Dermis blood vessel endothelial cell (primary cell): ENCODE measurements around the gene CPNE5. TPM values are rescaled to one million over a fixed set of nuclear protein-coding genes. Genes with fewer than 3 reads are reported as not detected.

Source experiments
- DNase-seq: peaks from one replicate; pipeline ENCODE4 v3.0.0; 2010
- total RNA-seq: library from RNA; depleted of rRNA; stranded (reverse); fragments of >200 nt; gene quantifications from 2 replicates; pipeline ENCODE4 v1.2.3, GENCODE V29; 2014

CPNE5 gene
- total RNA-seq, 1 donor from 2014 or later = 14.0 TPM

DNA sequence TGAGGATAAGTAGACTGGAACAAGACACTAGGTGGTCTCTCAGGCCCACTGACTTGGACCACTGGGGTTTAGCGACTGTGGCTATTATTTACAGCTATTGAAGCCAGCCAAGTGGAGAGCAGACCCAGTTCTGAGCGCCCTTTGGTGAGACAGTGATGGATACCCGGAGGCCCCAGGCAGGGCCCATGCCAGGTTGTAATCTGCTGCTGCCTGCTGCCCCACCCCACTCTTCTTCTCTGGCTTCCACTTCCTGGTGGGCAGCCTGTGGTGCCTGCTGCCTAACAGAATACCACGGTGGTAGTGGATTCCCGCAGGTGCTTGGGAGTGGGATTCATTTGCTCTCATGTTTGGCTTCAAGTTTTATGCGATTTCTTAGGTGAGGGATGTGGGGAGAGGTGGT is 141.0 kb downstream of the CPNE5 start:
- no peak for DNase-seq

DNA sequence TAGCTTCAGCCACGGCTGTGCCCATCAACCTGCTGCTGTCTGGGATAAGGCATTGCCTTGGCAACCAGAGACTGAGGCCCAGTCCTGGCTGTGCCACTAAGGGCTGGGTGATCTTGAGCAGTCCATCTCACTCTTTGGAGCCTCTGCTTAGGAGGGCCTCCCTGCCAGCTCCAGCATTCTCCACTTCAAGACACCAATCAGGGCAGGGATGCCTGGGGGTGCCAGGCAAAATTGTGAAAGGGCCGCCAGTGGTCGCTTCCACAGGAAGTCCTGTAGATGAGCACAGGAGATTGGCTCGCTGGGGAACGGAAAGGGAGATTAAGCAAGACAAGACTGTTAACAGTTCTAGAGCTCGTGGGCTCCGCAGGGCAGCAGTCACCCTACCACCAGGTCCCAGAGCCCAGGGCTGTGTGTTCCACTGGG is 141.8 kb downstream of the CPNE5 start, which contains the start of gene RAB44:
Gene RAB44 (plus strand): TSS at position 346 of the 423 bp plus-strand sequence. CDS start 6,410 bp downstream, outside the sequence.
- no peak for DNase-seq

DNA sequence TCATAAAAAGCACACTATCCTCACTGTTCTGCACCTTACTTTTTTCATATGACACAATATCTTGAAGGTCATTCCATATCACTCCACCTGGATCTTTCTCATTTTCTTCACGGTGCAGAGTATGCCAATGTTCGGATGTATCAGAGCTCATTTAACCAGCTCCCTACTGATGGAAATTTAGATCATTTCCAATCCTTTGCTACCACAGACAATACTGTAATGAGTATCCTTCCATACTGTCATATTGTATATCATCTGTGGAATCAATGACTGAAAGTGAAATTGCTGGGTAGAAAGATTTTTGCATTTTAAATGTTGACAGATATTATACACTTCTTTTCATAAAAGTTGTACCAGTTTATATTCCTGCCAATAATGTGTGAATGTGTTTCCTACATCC is 143.8 kb downstream of the CPNE5 start:
- DNase-seq = no peak

DNA sequence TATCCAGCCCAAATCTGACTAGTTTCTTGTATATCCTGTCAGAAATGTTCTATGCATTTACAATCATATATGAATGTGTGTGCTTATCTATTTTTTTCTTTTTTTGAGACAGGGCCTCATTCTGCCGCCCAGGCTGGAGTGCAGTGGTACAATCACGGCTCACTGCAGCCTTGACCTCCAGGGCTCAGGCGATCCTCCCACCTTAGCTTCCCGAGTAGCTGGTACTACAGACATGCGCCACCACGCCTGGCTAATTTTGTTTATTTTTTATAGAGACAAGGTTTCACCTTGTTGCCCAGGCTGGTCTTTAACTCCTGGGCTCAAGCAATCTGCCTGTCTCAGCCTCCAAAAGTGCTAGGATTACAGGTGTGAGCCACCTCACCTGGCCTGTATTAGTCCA is 144.6 kb downstream of the CPNE5 start:
- DNase-seq = no peak

DNA sequence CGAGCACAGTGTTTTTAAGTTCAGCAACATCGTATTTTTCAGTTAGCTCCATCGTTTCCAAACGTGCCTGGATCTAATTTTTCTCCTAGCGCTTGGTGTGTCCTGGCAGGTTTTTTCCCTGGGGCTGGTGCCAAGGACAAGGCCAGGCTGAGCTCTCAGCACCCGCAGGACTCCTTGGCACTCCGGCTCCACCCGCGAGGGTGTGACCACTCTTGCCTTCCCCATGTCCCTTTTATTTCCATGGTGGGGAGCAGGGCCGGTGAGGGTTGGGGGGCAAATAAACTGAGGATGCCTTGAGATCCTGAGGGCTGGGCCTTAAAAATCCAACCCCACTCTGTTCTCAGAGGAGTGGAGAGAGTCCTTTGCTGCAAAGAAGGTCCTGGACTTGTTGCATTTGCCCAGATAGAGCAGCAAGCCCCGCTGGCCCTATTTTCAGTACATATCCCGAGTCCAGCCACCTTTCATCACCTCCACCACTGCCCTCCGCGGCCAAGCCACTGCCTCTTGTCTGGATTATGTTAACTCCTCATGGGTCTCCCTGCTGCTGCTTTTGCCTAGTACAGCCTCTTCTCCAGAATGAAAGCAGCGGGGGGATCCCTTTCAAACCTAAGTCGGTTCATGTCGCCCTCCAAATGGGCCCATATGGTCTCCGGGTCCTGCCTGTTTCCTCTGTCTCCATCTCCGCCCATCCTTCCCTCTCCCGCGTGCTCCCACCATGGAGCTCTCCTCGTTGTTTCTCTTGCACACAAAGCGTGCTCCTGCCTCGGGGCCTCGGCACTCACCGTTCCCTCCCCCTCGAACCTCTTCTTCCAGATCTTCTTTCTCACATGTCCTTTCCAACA is 146.2 kb downstream of the CPNE5 start:
- DNase-seq = no peak

DNA sequence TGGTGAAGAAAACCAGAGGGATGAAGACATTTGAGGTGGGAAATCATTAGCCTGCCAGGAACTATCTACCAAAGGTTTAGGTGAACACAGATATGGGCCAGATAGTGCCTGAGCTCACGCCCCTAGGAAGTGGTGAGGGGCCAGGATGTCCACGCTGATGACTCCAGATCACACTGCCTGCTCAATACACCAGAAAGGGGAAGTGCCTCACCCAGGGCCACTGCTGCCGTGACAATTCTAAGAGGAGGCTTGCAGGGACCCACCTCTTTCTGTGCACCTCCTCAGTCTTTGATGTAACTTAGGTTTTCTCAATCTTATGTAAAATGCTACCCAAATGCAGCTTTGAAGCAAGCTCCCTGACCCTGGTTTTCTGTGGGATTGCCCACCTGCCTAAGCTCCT is 147.0 kb downstream of the CPNE5 start:
- DNase-seq = no peak

DNA sequence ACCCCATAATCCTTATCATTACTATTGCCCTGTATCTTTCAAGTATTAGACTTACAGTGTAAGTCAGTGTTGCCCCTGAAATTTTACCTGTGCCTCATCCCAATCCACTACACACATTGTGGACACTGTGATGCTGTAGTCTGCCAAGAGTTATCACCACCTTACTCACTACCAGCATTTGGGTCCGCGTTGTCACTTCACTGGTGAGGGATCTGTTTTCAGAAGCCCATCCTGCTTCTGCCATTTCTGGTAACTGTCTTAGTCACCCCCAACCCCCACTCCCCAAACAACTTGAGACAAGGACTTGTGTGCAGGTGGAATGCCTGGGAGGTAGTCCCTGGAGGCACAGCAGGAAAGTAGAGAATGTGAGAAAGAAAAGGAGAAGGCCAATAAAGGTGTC is 147.6 kb downstream of the CPNE5 start:
- DNase-seq = no peak

DNA sequence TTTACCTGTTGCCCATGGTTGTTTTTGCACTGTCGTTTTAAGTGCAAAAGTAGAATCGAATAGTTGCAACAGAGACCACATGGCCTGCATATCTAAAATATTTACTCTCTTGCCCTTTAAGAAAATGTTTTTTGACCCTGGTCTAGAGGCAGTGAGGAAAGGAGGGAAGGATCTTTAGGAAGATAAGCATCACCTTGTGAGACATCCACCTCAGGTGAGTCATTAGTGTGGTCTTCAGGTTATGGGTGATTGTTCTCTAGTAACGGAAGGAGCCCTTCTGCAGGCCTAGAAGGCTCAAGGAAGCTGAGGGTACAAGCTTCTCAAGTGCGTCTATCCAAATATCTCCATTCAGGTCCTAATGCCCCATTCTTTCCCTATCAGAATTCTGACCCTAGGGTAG is 148.2 kb downstream of the CPNE5 start:
- DNase-seq = no peak

Other genes starting within 250 kb of the CPNE5 start
- 224 and 544 TPM in 2 replicates for gene SRSF3, start 245.1 kb downstream of the CPNE5 start, total RNA-seq
- gene CDKN1A, start 160.7 kb downstream of the CPNE5 start, total RNA-seq = 141 and 189 TPM in 2 replicates
- gene RAB44, start 141.6 kb downstream of the CPNE5 start, total RNA-seq = under 0.01 TPM in 1 of 2 replicates, not detected in the other
- gene PPIL1, start 35.4 kb upstream of the CPNE5 start, total RNA-seq = 21.3 and 26.9 TPM in 2 replicates
- gene C6orf89, start 46.5 kb upstream of the CPNE5 start, total RNA-seq = 27.7 and 35.8 TPM in 2 replicates
- gene PI16, start 115.3 kb upstream of the CPNE5 start, total RNA-seq = not detected in 2 replicates
- 290 and 303 TPM in 2 replicates for gene MTCH1, start 146.8 kb upstream of the CPNE5 start, total RNA-seq
- not detected in 2 replicates for gene FGD2, start 166.2 kb upstream of the CPNE5 start, total RNA-seq